Transverse colon (tissue), 4 donors: Measurements from ENCODE around the gene MBTPS1. TPM values are rescaled to one million over a fixed set of nuclear protein-coding genes. Genes with fewer than 3 reads are reported as not detected.

ENCODE experiments used
- DNase-seq: peaks from one replicate; pipeline ENCODE4 v3.0.0-alpha.2; 2019
- H3K27ac ChIP-seq, 4 donors: fragments of 200-600 bp; sonication (generic); 2 replicates each; pipeline ENCODE4 v1.5.1; 2016 to 2018; ENCODE audit warnings: inconsistent platforms in 4 of 4
- H3K27me3 ChIP-seq: fragments of 200-600 bp; sonication (generic); 2 replicates; pipeline ENCODE4 v1.5.1; 2017; ENCODE audit warnings: inconsistent platforms
- H3K36me3 ChIP-seq, 4 donors: fragments of 200-600 bp; sonication (generic); 2 replicates each; pipeline ENCODE4 v1.5.1; 2017 to 2019; ENCODE audit warnings: inconsistent platforms in 4 of 4
- H3K4me1 ChIP-seq, 4 donors: fragments of 200-600 bp; sonication (generic); 2 replicates each; pipeline ENCODE4 v1.5.1; 2017 to 2020; ENCODE audit warnings: inconsistent platforms in 4 of 4
- H3K4me3 ChIP-seq, 4 donors: fragments of 200-600 bp; sonication (generic); 1 replicate in 1 of 4; 2 replicates in 3 of 4; pipeline versions ENCODE4 v1.5.1 to v1.6.1; 2017 to 2019; ENCODE audit warnings: inconsistent platforms in 4 of 4
- H3K9me3 ChIP-seq, 2 donors: fragments of 200-600 bp; sonication (generic); 2 replicates each; pipeline ENCODE4 v1.5.1; 2017 to 2019; ENCODE audit warnings: inconsistent platforms in 2 of 2
- EP300 ChIP-seq: sonication (generic); formaldehyde crosslinking; IDR thresholded peaks from one replicate; pipeline ENCODE4 v1.6.1; 2017; ENCODE audit warnings: antibody characterized with exemption, low read depth
- POLR2A ChIP-seq: fragments of 450-650 bp; IDR thresholded peaks from one replicate; pipeline ENCODE4 v1.6.1; 2016; ENCODE audit warnings: antibody characterized with exemption, mild to moderate bottlenecking, moderate library complexity
- POLR2AphosphoS5 ChIP-seq, 3 donors: sonication (generic); formaldehyde crosslinking; IDR thresholded peaks; one replicate each; pipeline ENCODE4 v1.6.1; 2016; ENCODE audit warnings: antibody characterized with exemption in 3 of 3
- WGBS, 2 donors: methylation state at CpG; one replicate each; pipeline ENCODE4 v1.1.5; 2018; ENCODE audit warnings: low coverage in 1 of 2; 5-methylcytosine and 5-hydroxymethylcytosine counted together
- in situ Hi-C, 4 donors: fragments of 200-750 bp; cut with MboI; loops; one replicate each; pipeline versions ENCODE4 v1.15.0 to v1.15.1; 2017; ENCODE audit warnings: low sequenced_read_pairs in 3 of 4, low pct_ligation_motif_present in 1 of 4, low pct_unique_long_range_greater_than_20kb in 1 of 4
- intact Hi-C: fragments of 100-400 bp; cut with DNase I; formaldehyde crosslinking; loops from one replicate; pipeline ENCODE4 v1.15.1; 2023; ENCODE audit warnings: low total_unique reads
- total RNA-seq, 4 donors: library from RNA; depleted of rRNA; stranded (reverse); fragments of >200 nt; gene quantifications; one replicate each; pipeline ENCODE4 v1.1.0, GENCODE V29; 2016
- TF ChIP-seq, protein P1 (sequence below), 5 experiments: fragments of 200-600 bp in 3 of 5; fragments of 450-650 bp in 2 of 5; sonication (generic) in 3 of 5; IDR thresholded peaks; 1 replicate in 2 of 5; 2 replicates in 3 of 5; pipeline ENCODE4 v1.5.1; 2016 to 2017; ENCODE audit warnings: antibody characterized with exemption in 5 of 5, inconsistent platforms in 3 of 5, mild to moderate bottlenecking in 2 of 5, moderate library complexity in 1 of 5

The MBTPS1 gene
- total RNA-seq, 4 donors from 2014 or later, result 53.7 to 110 (median 97.0) TPM

DNA sequence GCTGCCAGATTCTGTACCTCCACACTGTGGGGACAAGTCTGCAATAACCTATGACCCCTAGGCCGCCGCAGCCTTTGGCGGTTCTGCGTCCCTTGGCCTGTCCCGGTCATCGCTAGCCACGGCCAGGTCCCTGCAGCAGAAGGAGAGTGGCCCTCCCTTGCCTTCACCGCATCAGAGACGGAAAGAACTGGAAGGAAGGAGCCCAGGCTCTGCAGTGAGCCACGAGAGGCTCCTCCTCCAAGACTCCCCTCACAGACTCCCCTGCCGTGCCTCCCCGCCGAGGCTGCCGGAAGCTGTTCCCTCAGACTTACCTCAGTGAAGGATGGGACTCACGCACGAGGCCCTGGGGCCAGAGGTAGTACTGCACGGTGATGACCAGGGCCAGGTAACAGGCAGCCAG, 85.2 kb downstream of the MBTPS1 start:
- no peaks in the 10 kb centered on the region for H3K9me3 ChIP-seq
- no peak for DNase-seq
- in situ Hi-C loops (no loop called here), intact Hi-C loops (no loop called here)
- no peak overlapping the region for H3K27ac ChIP-seq
- TF ChIP-seq EP300, result no peak
- TF ChIP-seq, protein P1, sequence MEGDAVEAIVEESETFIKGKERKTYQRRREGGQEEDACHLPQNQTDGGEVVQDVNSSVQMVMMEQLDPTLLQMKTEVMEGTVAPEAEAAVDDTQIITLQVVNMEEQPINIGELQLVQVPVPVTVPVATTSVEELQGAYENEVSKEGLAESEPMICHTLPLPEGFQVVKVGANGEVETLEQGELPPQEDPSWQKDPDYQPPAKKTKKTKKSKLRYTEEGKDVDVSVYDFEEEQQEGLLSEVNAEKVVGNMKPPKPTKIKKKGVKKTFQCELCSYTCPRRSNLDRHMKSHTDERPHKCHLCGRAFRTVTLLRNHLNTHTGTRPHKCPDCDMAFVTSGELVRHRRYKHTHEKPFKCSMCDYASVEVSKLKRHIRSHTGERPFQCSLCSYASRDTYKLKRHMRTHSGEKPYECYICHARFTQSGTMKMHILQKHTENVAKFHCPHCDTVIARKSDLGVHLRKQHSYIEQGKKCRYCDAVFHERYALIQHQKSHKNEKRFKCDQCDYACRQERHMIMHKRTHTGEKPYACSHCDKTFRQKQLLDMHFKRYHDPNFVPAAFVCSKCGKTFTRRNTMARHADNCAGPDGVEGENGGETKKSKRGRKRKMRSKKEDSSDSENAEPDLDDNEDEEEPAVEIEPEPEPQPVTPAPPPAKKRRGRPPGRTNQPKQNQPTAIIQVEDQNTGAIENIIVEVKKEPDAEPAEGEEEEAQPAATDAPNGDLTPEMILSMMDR (IDR thresholded peaks at IDR 0.05), result no peak
- no peak for TF ChIP-seq POLR2A
- TF ChIP-seq POLR2AphosphoS5 (IDR thresholded peaks at IDR 0.05), result no peak
- WGBS, 2 donors, result 81% methylated on average over 17 of the region's 17 CpGs; no CpG with 5 or more reads in 1 of the 2 donors
- H3K4me1 ChIP-seq, result no peaks in the 10 kb centered on the region
- no peak overlapping the region for H3K4me3 ChIP-seq
- H3K27me3 ChIP-seq, result no peaks in the 10 kb centered on the region
- no peaks in the 10 kb centered on the region for H3K36me3 ChIP-seq

DNA sequence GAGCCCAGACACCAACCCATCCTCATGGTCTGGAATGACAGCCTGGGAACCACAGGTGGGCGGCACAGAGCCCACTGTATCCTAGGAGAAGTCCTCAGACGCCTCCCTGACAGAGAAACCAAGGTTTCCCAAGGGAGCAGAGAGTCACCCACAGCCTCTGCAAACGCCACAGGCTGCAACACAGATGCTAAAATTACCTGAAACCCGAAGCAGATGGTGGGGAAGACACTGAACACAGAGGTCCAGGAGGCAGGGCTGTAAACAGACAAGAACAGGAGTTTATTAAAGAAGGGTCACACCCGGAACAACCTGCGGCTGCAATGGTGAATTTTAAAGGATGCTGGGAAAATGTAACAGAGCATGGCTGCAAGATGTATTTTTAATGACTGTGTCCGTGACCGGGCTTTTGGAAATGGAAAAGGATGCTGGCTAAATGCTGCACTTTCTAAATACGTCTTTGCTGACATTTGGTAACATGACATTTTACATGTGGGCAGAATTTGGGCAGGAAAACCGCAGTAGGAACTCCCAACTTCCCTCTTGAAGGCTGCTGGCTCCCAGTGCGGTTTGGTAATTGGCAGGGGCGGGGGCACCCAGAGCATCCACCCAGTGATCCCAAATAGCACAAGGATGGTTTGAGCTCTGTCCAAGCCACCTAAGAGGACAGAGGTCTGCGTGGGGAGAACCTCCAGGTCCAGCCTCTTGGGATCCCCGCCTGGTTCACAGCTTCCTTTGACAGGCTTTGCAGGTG, 87.3 kb downstream of the MBTPS1 start:
- intact Hi-C loops (no loop called here), in situ Hi-C loops (no loop called here)
- Histone ChIP-seq H3K36me3 (no peaks in the 10 kb centered on the region), H3K9me3 (no peaks in the 10 kb centered on the region), H3K4me3 (no peak overlapping the region), H3K27ac (no peak overlapping the region), H3K27me3 (no peaks in the 10 kb centered on the region), H3K4me1 (no peaks in the 10 kb centered on the region)
- no peak for DNase-seq
- WGBS, 2 donors, result 70% methylated on average over 14 of the region's 14 CpGs; no CpG with 5 or more reads in 1 of the 2 donors
- TF ChIP-seq, protein P1 (IDR thresholded peaks at IDR 0.05), result no peak
- TF ChIP-seq EP300 (no peak), POLR2AphosphoS5 (IDR thresholded peaks at IDR 0.05) (no peak), POLR2A (no peak)

DNA sequence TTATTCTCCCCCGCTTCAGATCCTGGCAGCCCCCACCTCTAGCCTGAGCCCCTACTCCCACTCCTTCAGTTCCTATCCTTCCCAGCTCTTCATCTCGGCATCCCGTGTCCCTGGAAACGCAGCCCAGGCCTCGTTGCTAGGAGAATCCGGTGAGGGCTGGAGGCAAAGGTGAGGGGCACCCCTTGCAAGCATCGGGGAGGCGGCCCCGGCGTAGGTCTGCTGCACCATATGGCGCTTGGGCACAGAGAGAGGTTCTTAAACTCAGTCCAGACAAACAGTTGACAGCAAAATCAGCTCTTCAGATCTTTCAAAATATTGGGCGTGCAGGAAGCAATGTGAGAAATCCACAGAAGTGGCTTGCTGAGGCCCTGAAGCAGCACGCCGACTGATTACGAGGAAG, 89.1 kb downstream of the MBTPS1 start:
- TF ChIP-seq POLR2AphosphoS5 (IDR thresholded peaks at IDR 0.05) (no peak), EP300 (no peak), POLR2A (no peak)
- TF ChIP-seq, protein P1 (IDR thresholded peaks at IDR 0.05), result no peak
- in situ Hi-C loops (no loop called here), intact Hi-C loops (no loop called here)
- H3K9me3 ChIP-seq, result no peaks in the 10 kb centered on the region
- H3K36me3 ChIP-seq, result no peaks in the 10 kb centered on the region
- no peak overlapping the region for H3K27ac ChIP-seq
- no peaks in the 10 kb centered on the region for H3K4me1 ChIP-seq
- no peaks in the 10 kb centered on the region for H3K27me3 ChIP-seq
- no peak overlapping the region for H3K4me3 ChIP-seq
- 79 to 82% methylated on average over 4 to 15 of the region's 15 CpGs for WGBS, 2 donors
- no peak for DNase-seq

- TF ChIP-seq, protein P1 (IDR thresholded peaks at IDR 0.05), result no peak
- no peak for TF ChIP-seq POLR2AphosphoS5 (IDR thresholded peaks at IDR 0.05)
- TF ChIP-seq POLR2A, result no peak
- TF ChIP-seq EP300, result no peak
- 89 to 94% methylated on average over 7 to 10 of the region's 10 CpGs for WGBS, 2 donors
- no peak overlapping the region for H3K4me3 ChIP-seq
Measured at GRCh38 chr16:84026606-84027005, 90.1 kb downstream of the MBTPS1 start.

More at GRCh38 chr16:84026606-84027005, 90.1 kb downstream of the MBTPS1 start:
- H3K4me1 ChIP-seq, result no peaks in the 10 kb centered on the region
- H3K36me3 ChIP-seq, result no peaks in the 10 kb centered on the region
- no peaks in the 10 kb centered on the region for H3K27me3 ChIP-seq
- in situ Hi-C loops, result no loop called here
- intact Hi-C loops, result no loop called here
- H3K9me3 ChIP-seq, result peaks cover 0 to 3% of the 10 kb centered on the region in 2 donors
- H3K27ac ChIP-seq, result no peak overlapping the region
- no peak for DNase-seq
